Parathyroid adenoma (tissue), 2 donors: ENCODE results near the gene LRP10.
"Not testable (repeated sequence)": the region's sequence is repeated elsewhere in the genome, so short reads cannot be mapped to it uniquely, and the experiment has no call there.

Experiments
- H2AFZ ChIP-seq: fragments of 300-600 bp; sonication (generic); one replicate; pipeline ENCODE4 v1.7.0; 2017; ENCODE audit warnings: antibody characterized with exemption, mild to moderate bottlenecking
- H3K27ac ChIP-seq: fragments of 300-600 bp; sonication (generic); one replicate; pipeline ENCODE4 v1.7.0; 2017
- H3K27me3 ChIP-seq: fragments of 300-600 bp; sonication (generic); one replicate; pipeline ENCODE4 v1.7.0; 2017; ENCODE audit warnings: low read length; ENCODE audit not compliant: control insufficient read depth, insufficient read depth
- H3K36me3 ChIP-seq: fragments of 300-600 bp; sonication (generic); one replicate; pipeline ENCODE4 v1.7.0; 2017; ENCODE audit warnings: low read length; ENCODE audit not compliant: control insufficient read depth, insufficient read depth
- H3K4me1 ChIP-seq: fragments of 300-600 bp; sonication (generic); one replicate; pipeline ENCODE4 v1.7.0; 2017; ENCODE audit warnings: control low read depth
- H3K4me2 ChIP-seq: fragments of 300-600 bp; sonication (generic); one replicate; pipeline ENCODE4 v1.7.0; 2017; ENCODE audit warnings: low read length
- H3K4me3 ChIP-seq: fragments of 300-600 bp; sonication (generic); one replicate; pipeline ENCODE4 v1.7.0; 2017; ENCODE audit warnings: low read depth, low read length
- H3K79me2 ChIP-seq: fragments of 300-600 bp; sonication (generic); one replicate; pipeline ENCODE4 v1.7.0; 2017; ENCODE audit warnings: control low read depth
- H3K9ac ChIP-seq: fragments of 300-600 bp; sonication (generic); one replicate; pipeline ENCODE4 v1.7.0; 2017; ENCODE audit warnings: mild to moderate bottlenecking
- H3K9me3 ChIP-seq: fragments of 300-600 bp; sonication (generic); one replicate; pipeline ENCODE4 v1.7.0; 2017; ENCODE audit warnings: low read length; ENCODE audit not compliant: control insufficient read depth
- CTCF ChIP-seq: fragments of 300-600 bp; sonication (generic); IDR thresholded peaks from one replicate; pipeline ENCODE4 v1.7.0; 2017; ENCODE audit warnings: antibody characterized with exemption, mild to moderate bottlenecking
- donor health status: primary hyperparathyroidism.

LRP10 gene

GRCh38 chr14:22852599-22852939 is 19.0 kb upstream of the LRP10 start:
- peaks cover 30% of the 10 kb centered on the region for H3K4me1 ChIP-seq

DNA sequence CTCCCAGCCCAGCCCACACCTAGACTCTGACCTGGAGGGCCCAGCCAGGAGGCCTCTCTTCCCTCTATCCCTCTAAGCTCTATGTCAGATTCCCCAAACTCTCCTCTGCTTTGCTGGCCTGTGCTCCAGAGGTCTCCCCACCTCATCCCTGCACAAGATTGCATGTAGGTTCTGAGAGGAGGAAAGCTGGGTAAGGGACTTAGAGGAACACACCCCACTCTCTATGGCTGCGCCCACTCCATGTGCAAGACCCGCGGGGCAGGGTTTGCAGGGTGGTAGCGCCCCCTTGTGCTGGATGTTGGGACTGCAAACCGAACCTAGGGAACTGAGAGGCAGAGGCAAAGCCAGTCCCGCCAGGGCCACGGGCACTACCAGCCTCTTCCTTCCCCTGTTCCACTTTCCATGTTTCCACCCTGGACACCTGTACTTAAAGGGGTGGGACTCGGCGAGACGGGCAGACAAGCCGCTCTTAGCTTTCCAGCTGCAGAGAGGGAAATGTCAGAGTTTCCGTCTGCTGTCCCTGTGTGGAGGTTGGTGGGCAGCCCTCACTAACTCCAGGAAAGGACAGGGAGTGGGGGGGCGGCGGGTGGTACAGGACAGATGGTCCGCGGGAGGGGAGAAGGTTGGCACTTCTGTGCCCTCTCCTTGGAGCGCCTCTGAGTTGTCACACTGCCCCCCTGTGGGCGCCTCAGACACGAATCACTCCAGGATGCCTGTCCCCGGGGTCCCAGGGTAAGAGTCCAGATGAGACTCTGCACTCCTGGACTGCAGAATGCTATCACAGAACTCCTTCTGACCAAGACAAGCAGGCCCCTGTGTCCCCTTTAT is 18.4 kb upstream of the LRP10 start:
- Histone ChIP-seq H3K9me3 (no peaks in the 10 kb centered on the region), H3K4me1 (peaks cover 24% of the 10 kb centered on the region), H3K9ac (no peak overlapping the region), H3K27ac (peak overlapping the region; percentile 45), H2AFZ (peak overlapping the region; percentile 92), H3K79me2 (no peaks in the 10 kb centered on the region), H3K4me2 (peak overlapping the region; percentile 88), H3K4me3 (peak overlapping the region; percentile 56), H3K27me3 (no peaks in the 10 kb centered on the region), H3K36me3 (no peaks in the 10 kb centered on the region)
- TF ChIP-seq CTCF = peak; percentile 97

More at GRCh38 chr14:22852599-22852939, 19.0 kb upstream of the LRP10 start:
- H3K4me3 ChIP-seq = no peak overlapping the region
- no peaks in the 10 kb centered on the region for H3K9me3 ChIP-seq
- peak overlapping the region; percentile 45 for H3K27ac ChIP-seq
- no peak for TF ChIP-seq CTCF
- H2AFZ ChIP-seq = peak overlapping the region; percentile 92
- no peak overlapping the region for H3K4me2 ChIP-seq
- H3K9ac ChIP-seq = no peak overlapping the region
- no peaks in the 10 kb centered on the region for H3K27me3 ChIP-seq
- no peaks in the 10 kb centered on the region for H3K79me2 ChIP-seq
- no peaks in the 10 kb centered on the region for H3K36me3 ChIP-seq

DNA sequence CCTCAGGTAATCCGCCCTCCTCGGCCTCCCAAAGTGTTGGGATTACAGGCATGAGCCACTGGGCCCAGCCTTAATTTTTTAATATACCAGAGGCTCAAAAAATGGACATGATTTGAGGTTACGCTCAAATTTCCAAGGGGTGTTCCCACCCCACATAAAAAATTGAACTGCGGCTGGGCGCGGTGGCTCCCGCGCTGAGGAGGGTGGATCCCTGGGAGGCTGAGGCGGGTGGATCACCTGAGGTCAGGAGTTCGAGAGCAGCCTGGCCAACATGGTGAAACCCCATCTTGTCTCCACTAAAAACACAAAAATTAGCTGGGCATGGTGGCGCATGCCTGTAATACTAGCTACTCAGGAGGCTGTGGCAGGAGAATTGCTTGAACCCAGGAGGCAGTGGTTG is 17.2 kb upstream of the LRP10 start:
- not testable (repeated sequence) for H3K9me3 ChIP-seq, H3K4me3 ChIP-seq, H3K27ac ChIP-seq

GRCh38 chr14:22854963-22855724 is 16.4 kb upstream of the LRP10 start:
- Histone ChIP-seq H3K4me2 (no peak overlapping the region), H3K9me3 (no peaks in the 10 kb centered on the region), H3K9ac (no peak overlapping the region), H3K4me3 (no peak overlapping the region), H3K27me3 (no peaks in the 10 kb centered on the region), H3K79me2 (no peaks in the 10 kb centered on the region), H3K4me1 (peaks cover 9% of the 10 kb centered on the region), H3K36me3 (no peaks in the 10 kb centered on the region), H2AFZ (no peak overlapping the region), H3K27ac (no peak overlapping the region)
- TF ChIP-seq CTCF = no peak

More for the DNA sequence above, 17.2 kb upstream of the LRP10 start:
- not testable (repeated sequence) for H3K27me3 ChIP-seq, H3K9ac ChIP-seq, H2AFZ ChIP-seq, H3K4me2 ChIP-seq, H3K79me2 ChIP-seq, H3K36me3 ChIP-seq
- H3K4me1 ChIP-seq = peaks cover 14% of the 10 kb centered on the region

DNA sequence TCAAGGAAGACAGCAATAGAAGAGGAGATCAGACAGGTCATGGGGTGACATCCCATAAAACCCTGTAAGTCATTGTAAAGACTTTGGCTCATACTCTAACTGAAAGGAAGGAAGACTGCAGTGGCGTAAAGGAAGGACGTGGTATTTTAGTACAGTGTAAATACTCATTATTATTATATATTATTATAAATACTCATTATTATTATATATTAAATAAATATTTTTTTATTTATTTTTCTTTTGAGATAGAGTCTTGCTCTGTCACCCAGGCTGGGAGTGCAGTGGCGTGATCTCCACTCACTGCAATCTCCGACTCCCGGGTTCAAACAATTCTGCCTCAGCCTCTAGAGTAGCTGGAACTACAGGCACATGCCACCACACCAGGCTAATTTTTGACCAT is 15.1 kb upstream of the LRP10 start:
- Histone ChIP-seq H3K9ac (no peak overlapping the region), H3K4me1 (peaks cover 4% of the 10 kb centered on the region), H2AFZ (no peak overlapping the region), H3K27me3 (no peaks in the 10 kb centered on the region), H3K27ac (no peak overlapping the region), H3K4me3 (no peak overlapping the region), H3K79me2 (no peaks in the 10 kb centered on the region), H3K36me3 (no peaks in the 10 kb centered on the region), H3K4me2 (no peak overlapping the region), H3K9me3 (no peaks in the 10 kb centered on the region)
- TF ChIP-seq CTCF = no peak

GRCh38 chr14:22860377-22860776 is 11.2 kb upstream of the LRP10 start:
- H3K79me2 ChIP-seq, H3K9ac ChIP-seq, H3K4me2 ChIP-seq, H3K27ac ChIP-seq, H3K27me3 ChIP-seq, H3K4me3 ChIP-seq, H2AFZ ChIP-seq, H3K9me3 ChIP-seq, H3K4me1 ChIP-seq, H3K36me3 ChIP-seq: not testable (repeated sequence)
